GM12878 (cell line): ENCODE results near the gene METTL17. TPM values are rescaled to one million over a fixed set of nuclear protein-coding genes. Genes with fewer than 3 reads are reported as not detected.
A peak's percentile ranks its signal among the peaks of the same experiment; 100 is the strongest.

Source experiments
- ATAC-seq: fragments of 200-7000 bp; cut with Tn5 transposase; 3 replicates; pipeline ENCODE4 v1.9.1; 2020; ENCODE audit warnings: mild to moderate bottlenecking, moderate library complexity
- BruUV-seq: library from RNA; stranded (reverse); fragments of 400-500 nt; replicated peaks from 2 replicates; lab custom pipeline; 2021; lab: Mats Ljungman, UMichigan
- CTCF ChIA-PET: fragments of 300-600 bp; sonication (Branson Sonifier 250); formaldehyde crosslinking; extraction: SDS; loops from one replicate; lab custom pipeline; 2021; ENCODE audit warnings: inconsistent platforms; lab: Yijun Ruan, JAX
- POLR2A ChIA-PET: fragments of 350-600 bp; formaldehyde crosslinking; extraction: SDS; loops from one replicate; lab custom pipeline; 2021; ENCODE audit warnings: inconsistent platforms; lab: Charles Lee
- RAD21 ChIA-PET: fragments of 300-600 bp; sonication (Branson Sonifier 250); formaldehyde crosslinking; loops from one replicate; lab custom pipeline; 2023; ENCODE audit warnings: antibody characterized with exemption; ENCODE audit not compliant: unreplicated experiment; lab: Charles Lee
- SMC1A ChIA-PET: fragments of 300-600 bp; sonication (Branson Sonifier 250); formaldehyde crosslinking; loops from one replicate; lab custom pipeline; 2023; ENCODE audit not compliant: unreplicated experiment, uncharacterized antibody; lab: Charles Lee
- DNase-seq: peaks from one replicate; pipeline ENCODE4 v3.0.0-alpha.2; 2011; ENCODE audit warnings: low read depth, low spot score
- FAIRE-seq: peaks from 3 replicates; lab custom pipeline; 2011; peaks lifted over from hg19 to GRCh38; lab: Jason Lieb, UNC
- H2AFZ ChIP-seq: 2 replicates; pipeline ENCODE4 v1.6.0; 2011; ENCODE audit warnings: low read depth, low read length, control low read depth; ENCODE audit not compliant: control insufficient read depth
- H3K27ac ChIP-seq: 2 replicates; pipeline ENCODE4 v1.5.1; 2011; ENCODE audit warnings: control low read depth; ENCODE audit not compliant: control insufficient read depth, insufficient read depth
- H3K27me3 ChIP-seq, 2 experiments: replicated peaks in 1 of 2; 2 replicates each; pipeline versions ENCODE4 v1.6.0 to v1.6.1; 2011; ENCODE audit warnings: low read length in 1 of 2; ENCODE audit not compliant: control insufficient read depth in 2 of 2, insufficient read depth in 2 of 2
- H3K36me3 ChIP-seq, 2 experiments: 2 replicates each; pipeline ENCODE4 v1.5.1; 2011; ENCODE audit warnings: low read length in 1 of 2; ENCODE audit not compliant: control insufficient read depth in 2 of 2, insufficient read depth in 2 of 2
- H3K4me1 ChIP-seq: 2 replicates; pipeline ENCODE4 v1.6.1; 2011; ENCODE audit warnings: mild to moderate bottlenecking, low read length, moderate library complexity, mixed read lengths; ENCODE audit not compliant: control insufficient read depth, insufficient read depth
- H3K4me2 ChIP-seq: 2 replicates; pipeline ENCODE4 v1.6.0; 2011; ENCODE audit warnings: control low read depth; ENCODE audit not compliant: control insufficient read depth, insufficient read depth
- H3K4me3 ChIP-seq: fragments of 200-600 bp; sonication (generic); 2 replicates; pipeline ENCODE4 v1.5.1; 2016
- H3K79me2 ChIP-seq: 2 replicates; pipeline ENCODE4 v1.6.0; 2011; ENCODE audit warnings: low read length; ENCODE audit not compliant: control insufficient read depth, insufficient read depth
- H3K9ac ChIP-seq: 2 replicates; pipeline ENCODE4 v1.8.0; 2011; ENCODE audit warnings: low read length, control low read depth, mixed read lengths; ENCODE audit not compliant: control insufficient read depth, insufficient read depth
- H3K9me3 ChIP-seq: replicated peaks from 3 replicates; pipeline ENCODE4 v1.5.1; 2011; ENCODE audit warnings: mild to moderate bottlenecking, low read length; ENCODE audit not compliant: control insufficient read depth, insufficient read depth
- H4K20me1 ChIP-seq: 2 replicates; pipeline ENCODE4 v1.6.0; 2011; ENCODE audit not compliant: control insufficient read depth, insufficient read depth
- SRF ChIP-seq, 2 experiments: IDR thresholded peaks; 2 replicates each; pipeline ENCODE4 v1.6.1; 2011; ENCODE audit warnings: low read depth in 2 of 2, low read length in 2 of 2, mild to moderate bottlenecking in 1 of 2, moderate library complexity in 1 of 2
- WGBS: methylation state at CpG from one replicate; pipeline ENCODE4 v1.1.6; 2016; ENCODE audit warnings: low lambda C conversion rate; ENCODE audit not compliant: insufficient replicate concordance, insufficient coverage; ENCODE audit errors: missing lambda C conversion rate; 5-methylcytosine and 5-hydroxymethylcytosine counted together
- in situ Hi-C: fragments of 300-500 bp; cut with MboI; formaldehyde crosslinking; loops from 9 replicates; pipeline ENCODE4 v1.14.3; 2018; ENCODE audit warnings: mixed read lengths
- intact Hi-C: fragments of 100-400 bp; cut with micrococcal nuclease; formaldehyde crosslinking; loops from one replicate; pipeline ENCODE4 v1.14.2; 2022; ENCODE audit not compliant: unreplicated experiment
- polyA plus RNA-seq, 11 experiments: library from polyadenylated mRNA; depleted of rRNA in 4 of 11; unstranded in 6 of 11; stranded (reverse) in 5 of 11; fragments of >200 nt; fragmentation: Nextera tagmentation in 4 of 11; fragmentation: Illumina TruSeq in 1 of 11; extraction: Ambion mirVana in 4 of 11; extraction: Trizol in 1 of 11; gene quantifications; 1 replicate in 1 of 11; 2 replicates in 10 of 11; pipeline versions ENCODE4 v1.2.1 to v1.2.3, GENCODE V29; 2011 to 2016; ENCODE audit warnings: inconsistent platforms in 2 of 11, missing spikeins in 2 of 11, low read depth in 1 of 11
- total RNA-seq, 4 experiments: library from RNA; depleted of rRNA in 3 of 4; stranded (reverse); fragments of >200 nt in 3 of 4; fragmentation: Illumina TruSeq in 1 of 4; extraction: Trizol in 1 of 4; gene quantifications; 2 replicates each; pipeline versions ENCODE4 v1.2.1 to v1.2.3, GENCODE V29; 2013 to 2021
- TF ChIP-seq, protein P1 (sequence below): fragments of 450-650 bp; formaldehyde crosslinking; IDR thresholded peaks from 2 replicates; pipeline ENCODE4 v1.4.0; 2020; ENCODE audit warnings: mild to moderate bottlenecking, moderate library complexity

Gene METTL17
- total and polyA plus RNA-seq, 10 of the 15 experiments (the other 5 are each of a cell fraction or from before 2014, with no cell fraction given) = 70.4 to 130 (median 97.5) TPM

DNA sequence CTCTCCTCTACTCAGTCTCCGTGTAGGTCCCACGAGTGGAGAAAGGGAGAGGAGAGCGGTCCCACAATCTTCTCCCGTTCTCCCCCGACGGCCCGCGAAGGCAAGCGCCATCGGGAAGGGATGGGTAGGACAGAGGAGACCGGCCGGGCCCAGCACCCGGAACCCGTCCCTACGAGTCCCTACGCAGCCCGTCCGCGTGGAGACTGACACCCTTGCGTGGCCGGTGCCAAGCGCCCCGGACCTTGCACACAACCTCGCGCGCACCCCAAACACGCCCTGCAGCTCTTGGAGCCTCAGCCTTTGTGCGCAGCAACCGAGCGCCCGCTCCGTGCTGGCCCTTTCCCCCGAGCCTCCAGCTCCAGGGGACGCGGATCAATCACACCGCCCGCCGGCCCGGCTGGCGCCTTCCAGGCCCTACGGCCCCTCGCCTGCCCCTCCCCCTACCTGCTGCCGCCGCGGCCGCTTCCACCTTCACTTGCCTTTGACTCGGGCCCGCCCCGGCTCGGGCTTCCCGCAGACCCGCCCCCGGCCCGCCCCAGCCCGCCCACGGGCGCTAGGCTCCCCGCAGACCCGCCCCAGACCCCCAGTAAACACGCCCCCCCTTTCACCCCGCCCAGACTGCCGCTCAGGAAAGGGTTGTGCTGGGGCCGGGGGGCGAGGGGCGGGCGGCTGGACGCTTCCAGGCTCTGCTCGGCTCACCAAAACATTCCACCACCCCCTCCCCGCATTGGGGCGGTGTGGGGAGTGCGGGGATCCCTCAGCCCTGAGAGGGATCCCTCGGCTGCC lies 35.0 kb downstream of the METTL17 start, which contains the start of gene NDRG2:
TSS of gene NDRG2 (minus strand) at position 477 of the 786 bp plus-strand sequence. CDS start 1,746 bp downstream, outside the sequence.
- H3K4me1 ChIP-seq = peaks cover 4% of the 10 kb centered on the region; the same call in 1 of the 2 replicates
- H3K4me3 ChIP-seq = no peak within 1 kb of the TSS; the same call in 1 of the 2 replicates
- no peak within 1 kb of the TSS for H3K9ac ChIP-seq
- no peaks in the 10 kb centered on the region for H3K36me3 ChIP-seq
- no peak for FAIRE-seq
- ATAC-seq = peak; percentile 66
- H3K27me3 ChIP-seq = peaks cover 15 to 18% of the 10 kb centered on the region in 2 experiments
- ChIA-PET RAD21 (no interaction called here), SMC1A (no interaction called here), CTCF (interaction anchor here (1.1 kb wide), 1 partner anchor 43 kb away, joined by 3 read pairs; no protein-coding TSS in a partner anchor), POLR2A (no interaction called here)
- peak within 1 kb of the TSS; percentile 87 for H3K4me2 ChIP-seq
- intact Hi-C loops = no loop called here
- 10% methylated on average over 44 of the region's 72 CpGs for WGBS
- no peaks in the 10 kb centered on the region for H3K9me3 ChIP-seq
- no peak within 1 kb of the TSS for H2AFZ ChIP-seq
- DNase-seq = no peak
- in situ Hi-C loops = no loop called here
- H4K20me1 ChIP-seq = no peaks in the 10 kb centered on the region
- no peaks in the 10 kb centered on the region for H3K79me2 ChIP-seq
- H3K27ac ChIP-seq = no peak within 1 kb of the TSS
- TF ChIP-seq, protein P1, sequence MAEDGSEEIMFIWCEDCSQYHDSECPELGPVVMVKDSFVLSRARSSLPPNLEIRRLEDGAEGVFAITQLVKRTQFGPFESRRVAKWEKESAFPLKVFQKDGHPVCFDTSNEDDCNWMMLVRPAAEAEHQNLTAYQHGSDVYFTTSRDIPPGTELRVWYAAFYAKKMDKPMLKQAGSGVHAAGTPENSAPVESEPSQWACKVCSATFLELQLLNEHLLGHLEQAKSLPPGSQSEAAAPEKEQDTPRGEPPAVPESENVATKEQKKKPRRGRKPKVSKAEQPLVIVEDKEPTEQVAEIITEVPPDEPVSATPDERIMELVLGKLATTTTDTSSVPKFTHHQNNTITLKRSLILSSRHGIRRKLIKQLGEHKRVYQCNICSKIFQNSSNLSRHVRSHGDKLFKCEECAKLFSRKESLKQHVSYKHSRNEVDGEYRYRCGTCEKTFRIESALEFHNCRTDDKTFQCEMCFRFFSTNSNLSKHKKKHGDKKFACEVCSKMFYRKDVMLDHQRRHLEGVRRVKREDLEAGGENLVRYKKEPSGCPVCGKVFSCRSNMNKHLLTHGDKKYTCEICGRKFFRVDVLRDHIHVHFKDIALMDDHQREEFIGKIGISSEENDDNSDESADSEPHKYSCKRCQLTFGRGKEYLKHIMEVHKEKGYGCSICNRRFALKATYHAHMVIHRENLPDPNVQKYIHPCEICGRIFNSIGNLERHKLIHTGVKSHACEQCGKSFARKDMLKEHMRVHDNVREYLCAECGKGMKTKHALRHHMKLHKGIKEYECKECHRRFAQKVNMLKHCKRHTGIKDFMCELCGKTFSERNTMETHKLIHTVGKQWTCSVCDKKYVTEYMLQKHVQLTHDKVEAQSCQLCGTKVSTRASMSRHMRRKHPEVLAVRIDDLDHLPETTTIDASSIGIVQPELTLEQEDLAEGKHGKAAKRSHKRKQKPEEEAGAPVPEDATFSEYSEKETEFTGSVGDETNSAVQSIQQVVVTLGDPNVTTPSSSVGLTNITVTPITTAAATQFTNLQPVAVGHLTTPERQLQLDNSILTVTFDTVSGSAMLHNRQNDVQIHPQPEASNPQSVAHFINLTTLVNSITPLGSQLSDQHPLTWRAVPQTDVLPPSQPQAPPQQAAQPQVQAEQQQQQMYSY (CRISPR knock-in tag) = no peak
- no peak for TF ChIP-seq SRF (IDR thresholded peaks at IDR 0.05; ENCODE audit: low read depth in 2 of 2, low read length in 2 of 2)
- no TSS peak for BruUV-seq
